GM12878 (cell line): ENCODE results near the gene RP9. TPM values are rescaled to one million over a fixed set of nuclear protein-coding genes. Genes with fewer than 3 reads are reported as not detected.

Experiments used
- CBFB ChIP-seq: IDR thresholded peaks from 2 replicates; pipeline ENCODE4 v1.6.1; 2016; ENCODE audit warnings: antibody characterized with exemption, low read depth
- CREB1 ChIP-seq: IDR thresholded peaks from 2 replicates; pipeline ENCODE4 v1.6.1; 2012; ENCODE audit warnings: low read depth, mild to moderate bottlenecking, inconsistent platforms
- E4F1 ChIP-seq: fragments of 450-650 bp; IDR thresholded peaks from 2 replicates; pipeline ENCODE4 v1.6.1; 2018; ENCODE audit warnings: borderline replicate concordance, mild to moderate bottlenecking; ENCODE audit not compliant: partially characterized antibody
- ELK1 ChIP-seq: IDR thresholded peaks from 2 replicates; pipeline ENCODE4 v1.6.1; 2012; ENCODE audit warnings: low read depth, low read length, improper control_type of control experiment
- GABPA ChIP-seq: IDR thresholded peaks from 2 replicates; pipeline ENCODE4 v1.6.1; 2014; ENCODE audit warnings: antibody characterized with exemption, low read depth, mild to moderate bottlenecking, inconsistent platforms
- HCFC1 ChIP-seq: fragments of 150-350 bp; IDR thresholded peaks from 2 replicates; pipeline ENCODE4 v1.6.1; 2014; ENCODE audit warnings: low read length
- IKZF1 ChIP-seq: fragments of 450-650 bp; conservative IDR thresholded peaks from 2 replicates; pipeline ENCODE4 v1.6.1; 2017; ENCODE audit warnings: antibody characterized with exemption, mild to moderate bottlenecking
- NBN ChIP-seq: fragments of 450-650 bp; IDR thresholded peaks from 2 replicates; pipeline ENCODE4 v1.6.1; 2016
- NRF1 ChIP-seq: conservative IDR thresholded peaks from 2 replicates; pipeline ENCODE4 v1.6.1; 2011; ENCODE audit warnings: mild to moderate bottlenecking, low read depth, low read length, improper control_type of control experiment
- POU2F2 ChIP-seq: IDR thresholded peaks from 3 replicates; pipeline ENCODE4 v1.6.1; 2011; ENCODE audit warnings: low read depth, mild to moderate bottlenecking, low read length, borderline replicate concordance
- REST ChIP-seq: IDR thresholded peaks from 2 replicates; pipeline ENCODE4 v1.6.1; 2012; ENCODE audit warnings: mild to moderate bottlenecking, low read depth, low read length
- RUNX3 ChIP-seq: IDR thresholded peaks from 2 replicates; pipeline ENCODE4 v1.6.1; 2012; ENCODE audit warnings: low read length, inconsistent platforms
- SIN3A ChIP-seq: IDR thresholded peaks from 2 replicates; pipeline ENCODE4 v1.6.1; 2012; ENCODE audit warnings: low read depth, low read length, improper control_type of control experiment
- SREBF1 ChIP-seq: IDR thresholded peaks from 2 replicates; pipeline ENCODE4 v1.6.1; 2012; ENCODE audit warnings: mild to moderate bottlenecking, low read length
- TCF3 ChIP-seq: IDR thresholded peaks from 2 replicates; pipeline ENCODE4 v1.6.1; 2012; ENCODE audit warnings: low read depth, mild to moderate bottlenecking, low read length, borderline replicate concordance; ENCODE audit not compliant: insufficient read depth
- ZBTB33 ChIP-seq: fragments of 450-650 bp; IDR thresholded peaks from 2 replicates; pipeline ENCODE4 v1.6.1; 2017; ENCODE audit warnings: mild to moderate bottlenecking
- polyA plus RNA-seq, 11 experiments: library from polyadenylated mRNA; depleted of rRNA in 4 of 11; unstranded in 6 of 11; stranded (reverse) in 5 of 11; fragments of >200 nt; fragmentation: Nextera tagmentation in 4 of 11; fragmentation: Illumina TruSeq in 1 of 11; extraction: Ambion mirVana in 4 of 11; extraction: Trizol in 1 of 11; gene quantifications; 1 replicate in 1 of 11; 2 replicates in 10 of 11; pipeline versions ENCODE4 v1.2.1 to v1.2.3, GENCODE V29; 2011 to 2016; ENCODE audit warnings: inconsistent platforms in 2 of 11, missing spikeins in 2 of 11, low read depth in 1 of 11
- total RNA-seq, 4 experiments: library from RNA; depleted of rRNA in 3 of 4; stranded (reverse); fragments of >200 nt in 3 of 4; fragmentation: Illumina TruSeq in 1 of 4; extraction: Trizol in 1 of 4; gene quantifications; 2 replicates each; pipeline versions ENCODE4 v1.2.1 to v1.2.3, GENCODE V29; 2013 to 2021
- TF ChIP-seq, protein P1 (sequence below): fragments of 450-650 bp; IDR thresholded peaks from 2 replicates; pipeline ENCODE4 v1.6.1; 2016; ENCODE audit warnings: mild to moderate bottlenecking

Gene RP9
- total and polyA plus RNA-seq, 10 of the 15 experiments (the other 5 are each of a cell fraction or from before 2014, with no cell fraction given): 7.6 to 25.3 (median 16.9) TPM

GRCh38 chr7:33062782-33063443 is 46.3 kb downstream of the RP9 start (continued):
- TF ChIP-seq ELK1 (no peak), SIN3A (peak; percentile 63; the same call in 1 of the 2 replicates), GABPA (no peak), TCF3 (0 out of 2 replicates have a peak, but pooled peaks have one; percentile 24), IKZF1 (peak; percentile 84), REST (peak; percentile 36; the same call in 1 of the 2 replicates), E4F1 (no peak), CBFB (peak; percentile 19; the same call in 1 of the 2 replicates), NBN (0 out of 2 replicates have a peak, but pooled peaks have one; percentile 75), ZBTB33 (no peak), NRF1 (peak; percentile 73), RUNX3 (0 out of 2 replicates have a peak, but pooled peaks have one; percentile 2), CREB1 (peak; percentile 66; the same call in 1 of the 2 replicates), SREBF1 (peak; percentile 59), POU2F2 (no peak), HCFC1 (peak; percentile 87)
- TF ChIP-seq, protein P1, sequence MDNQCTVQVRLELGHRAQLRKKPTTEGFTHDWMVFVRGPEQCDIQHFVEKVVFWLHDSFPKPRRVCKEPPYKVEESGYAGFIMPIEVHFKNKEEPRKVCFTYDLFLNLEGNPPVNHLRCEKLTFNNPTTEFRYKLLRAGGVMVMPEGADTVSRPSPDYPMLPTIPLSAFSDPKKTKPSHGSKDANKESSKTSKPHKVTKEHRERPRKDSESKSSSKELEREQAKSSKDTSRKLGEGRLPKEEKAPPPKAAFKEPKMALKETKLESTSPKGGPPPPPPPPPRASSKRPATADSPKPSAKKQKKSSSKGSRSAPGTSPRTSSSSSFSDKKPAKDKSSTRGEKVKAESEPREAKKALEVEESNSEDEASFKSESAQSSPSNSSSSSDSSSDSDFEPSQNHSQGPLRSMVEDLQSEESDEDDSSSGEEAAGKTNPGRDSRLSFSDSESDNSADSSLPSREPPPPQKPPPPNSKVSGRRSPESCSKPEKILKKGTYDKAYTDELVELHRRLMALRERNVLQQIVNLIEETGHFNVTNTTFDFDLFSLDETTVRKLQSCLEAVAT: 0 out of 2 replicates have a peak, but pooled peaks have one; percentile 61
